GM19240 (cell line): ENCODE measurements around the gene DOK6.
"Not testable (repeated sequence)": the region's sequence is repeated elsewhere in the genome, so short reads cannot be mapped to it uniquely, and the experiment has no call there.

Experiments used
- DNase-seq: peaks from one replicate; pipeline ENCODE4 v3.0.0; 2011; ENCODE audit warnings: low spot score; ENCODE audit not compliant: insufficient read length

The DOK6 gene

DNA sequence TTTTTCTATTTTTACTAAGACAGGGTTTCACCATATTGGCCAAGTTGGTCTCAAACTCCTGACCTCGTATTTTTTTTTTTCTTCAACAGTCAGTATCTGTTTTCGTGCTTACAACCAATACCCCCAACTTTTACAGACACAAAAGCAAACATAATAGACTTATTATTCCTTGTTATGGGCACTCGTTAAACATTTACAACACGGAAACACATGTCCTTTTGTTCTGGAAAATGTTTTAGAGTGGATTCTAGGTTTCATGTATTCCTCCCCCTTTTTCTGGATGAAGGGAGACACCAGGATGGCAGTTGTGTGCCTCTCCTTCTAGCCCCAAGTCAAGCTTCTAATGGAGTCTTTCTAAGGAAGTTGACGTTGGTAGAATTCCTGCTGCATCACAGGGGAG lies 458.2 kb downstream of the DOK6 start:
- no peak for DNase-seq

DNA sequence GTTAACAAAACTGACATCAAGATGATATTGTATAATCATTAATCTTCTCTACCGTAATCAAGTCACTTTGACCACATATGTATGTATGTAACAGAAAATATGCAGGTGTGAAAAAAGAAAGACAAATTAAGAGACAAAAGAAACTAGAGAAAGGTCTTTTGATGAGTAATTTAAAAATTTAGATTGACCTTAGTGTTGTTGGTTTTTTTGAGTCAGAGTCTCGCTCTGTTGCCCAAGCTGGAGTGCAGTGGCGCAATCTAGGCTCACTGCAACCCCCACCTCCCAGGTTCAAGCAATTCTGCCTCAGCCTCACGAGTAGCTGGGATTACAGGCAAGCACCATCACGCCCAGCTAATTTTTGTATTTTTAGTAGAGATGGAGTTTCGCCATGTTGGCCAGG lies 464.1 kb downstream of the DOK6 start:
- not testable (repeated sequence) for DNase-seq

DNA sequence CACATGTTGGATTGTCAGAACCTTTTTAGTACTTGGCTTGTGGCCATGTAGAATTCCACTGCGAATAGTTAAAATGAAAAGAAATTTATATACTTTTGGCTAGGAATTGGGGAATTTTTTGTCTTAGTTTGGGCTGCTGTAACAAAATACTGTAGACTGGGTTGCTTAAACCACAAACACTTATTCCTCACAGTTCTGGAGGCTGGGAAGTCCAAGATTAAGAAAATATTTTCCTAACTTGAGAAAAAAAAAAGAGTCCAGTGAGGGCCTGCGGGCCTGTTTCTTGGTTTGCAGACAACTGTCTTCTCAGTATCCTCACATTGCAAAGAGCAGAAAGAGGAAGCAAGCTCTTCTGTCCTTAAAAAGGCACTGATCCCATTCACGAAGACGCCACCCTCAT lies 465.1 kb downstream of the DOK6 start:
- no peak for DNase-seq

DNA sequence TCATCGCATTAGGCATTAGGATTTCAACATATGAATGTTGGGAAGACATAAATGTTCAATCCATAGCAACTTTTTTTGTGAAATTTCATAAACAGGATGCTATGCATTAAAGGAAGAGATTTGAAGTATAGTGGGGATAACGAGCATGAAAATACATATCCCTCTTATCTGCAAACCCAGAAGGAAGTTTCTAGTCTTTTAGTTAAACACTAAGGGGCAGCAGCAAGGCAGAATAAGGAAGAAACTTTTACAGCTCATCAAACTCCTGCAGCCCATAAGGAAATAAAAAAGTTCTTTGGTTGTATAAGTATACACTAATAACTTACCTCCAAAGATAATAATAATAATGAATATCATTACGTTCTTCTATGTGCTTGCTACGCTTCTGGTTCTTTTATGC lies 465.5 kb downstream of the DOK6 start:
- no peak for DNase-seq

DNA sequence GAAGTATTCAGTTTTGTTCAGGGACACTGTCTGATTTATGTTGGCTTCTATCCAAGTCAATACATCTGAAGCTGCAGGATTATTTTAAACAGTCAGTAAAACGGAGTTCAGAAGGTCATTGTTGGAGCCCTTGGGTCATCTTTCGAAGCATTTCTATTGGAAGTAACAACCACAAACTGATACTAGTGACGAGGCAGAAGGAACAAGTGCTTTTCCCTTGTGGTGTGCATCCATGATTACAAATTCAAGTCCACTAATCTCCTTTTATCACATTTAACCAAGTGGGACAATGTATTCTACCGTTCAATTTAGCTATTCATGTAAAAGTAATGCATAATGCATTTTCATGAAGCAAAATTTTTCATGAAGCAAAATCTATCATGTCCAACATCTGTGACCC lies 470.0 kb downstream of the DOK6 start:
- no peak for DNase-seq

DNA sequence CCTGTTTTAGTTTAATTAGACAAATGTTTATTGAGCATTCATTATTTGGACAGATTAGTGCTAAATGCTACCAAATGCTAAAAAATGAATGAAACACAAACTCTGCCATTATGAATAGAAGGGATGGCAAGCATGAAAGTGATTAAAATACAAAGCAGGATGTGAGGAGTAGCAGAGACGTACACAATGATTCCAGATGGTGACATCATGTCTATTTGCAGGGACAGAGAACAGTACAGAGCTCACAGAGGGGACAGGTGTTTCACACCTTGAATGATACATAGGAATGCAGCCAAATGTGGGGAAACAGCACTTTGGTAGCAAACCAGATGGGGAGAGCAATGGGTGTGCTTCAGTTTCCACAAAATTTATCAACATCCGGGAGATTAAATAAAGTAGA lies 470.7 kb downstream of the DOK6 start:
- DNase-seq: no peak

DNA sequence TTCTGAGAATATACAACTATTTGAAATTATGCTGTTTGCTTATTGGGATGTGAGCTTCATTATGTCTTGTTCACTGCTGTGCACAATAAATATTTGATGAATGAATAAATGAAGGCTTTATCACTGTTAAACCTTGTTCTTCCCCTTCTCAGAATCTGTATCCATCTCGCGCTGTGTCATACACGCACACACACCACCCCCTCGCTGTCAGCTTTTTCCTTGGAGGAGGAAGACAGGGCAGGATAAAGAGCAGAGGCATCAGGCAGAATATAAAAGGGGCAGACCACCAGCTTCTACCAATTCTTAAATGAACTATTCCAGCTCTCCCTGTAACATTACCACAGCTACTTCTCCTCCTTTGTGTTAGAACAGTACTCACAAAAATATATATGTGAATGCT lies 472.0 kb downstream of the DOK6 start:
- no peak for DNase-seq

DNA sequence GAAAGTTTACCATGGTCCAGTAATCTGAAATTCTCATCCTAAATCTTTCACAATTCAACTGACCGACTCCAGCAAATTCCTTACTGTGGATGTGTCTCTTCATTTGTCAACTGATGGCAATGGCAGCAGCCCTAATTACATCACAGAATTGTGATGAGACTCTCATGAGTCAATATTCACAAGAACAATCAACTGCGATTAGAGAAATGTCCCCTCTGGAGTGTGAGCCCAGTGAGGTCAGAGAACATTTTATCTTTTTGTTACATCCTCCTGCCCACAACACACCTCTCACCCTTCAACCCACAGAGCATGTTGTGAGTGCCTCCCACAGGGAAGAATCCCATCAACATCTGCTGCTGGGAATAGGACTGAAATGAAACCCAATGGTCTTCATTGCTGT lies 473.4 kb downstream of the DOK6 start:
- no peak for DNase-seq

DNA sequence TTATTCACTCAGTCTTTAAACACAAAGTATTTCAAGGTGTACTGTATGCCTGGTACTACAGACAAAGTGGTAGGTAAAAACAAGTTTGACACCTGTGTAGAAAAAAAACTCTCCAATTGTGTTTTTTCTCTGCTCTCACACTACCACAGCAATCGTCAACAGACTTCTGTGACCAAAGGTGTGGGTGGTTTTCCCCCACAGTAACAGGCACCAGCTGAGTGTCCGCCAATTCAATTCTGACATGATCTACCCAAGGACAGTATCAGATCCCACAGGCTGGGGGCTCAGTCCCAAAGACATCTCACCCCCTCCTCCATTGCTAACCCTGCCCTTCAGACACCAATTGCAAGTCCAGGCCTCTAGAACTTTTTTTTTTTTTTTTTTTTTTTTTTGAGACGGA lies 475.8 kb downstream of the DOK6 start:
- DNase-seq: no peak

DNA sequence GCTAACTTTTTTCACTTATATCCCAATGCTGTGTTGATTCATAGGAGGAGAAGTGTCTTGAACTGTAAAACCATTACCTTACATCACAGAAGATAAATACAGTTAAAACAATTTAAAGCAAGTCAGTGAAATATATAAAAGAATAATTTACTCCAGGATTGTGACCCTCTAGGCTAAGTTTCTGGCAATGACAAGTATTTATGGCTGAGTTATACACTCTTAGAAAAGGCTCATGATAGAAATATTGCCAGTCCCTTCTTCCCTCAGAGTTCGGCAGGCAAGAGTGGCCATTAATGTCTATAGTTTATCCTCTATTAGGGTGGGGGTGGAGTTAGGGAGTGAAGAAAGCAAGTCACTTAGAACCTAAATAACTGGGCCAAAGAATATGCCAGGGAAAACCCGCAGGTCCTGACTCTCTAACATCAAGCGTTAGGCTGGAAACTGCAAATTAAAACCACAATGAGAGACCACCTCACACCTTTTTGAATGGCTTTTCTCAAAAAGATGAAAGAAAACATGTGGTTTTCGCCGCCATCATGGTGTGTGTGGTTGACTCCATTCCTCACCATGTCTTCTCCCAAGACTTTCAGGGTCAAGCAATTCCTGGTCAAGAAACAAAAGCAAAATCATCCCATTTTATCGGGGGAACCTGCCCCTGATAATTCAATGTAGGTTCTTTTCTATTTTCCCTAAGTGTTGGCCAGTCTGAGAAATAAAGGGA lies 477.7 kb downstream of the DOK6 start:
- DNase-seq: no peak

DNA sequence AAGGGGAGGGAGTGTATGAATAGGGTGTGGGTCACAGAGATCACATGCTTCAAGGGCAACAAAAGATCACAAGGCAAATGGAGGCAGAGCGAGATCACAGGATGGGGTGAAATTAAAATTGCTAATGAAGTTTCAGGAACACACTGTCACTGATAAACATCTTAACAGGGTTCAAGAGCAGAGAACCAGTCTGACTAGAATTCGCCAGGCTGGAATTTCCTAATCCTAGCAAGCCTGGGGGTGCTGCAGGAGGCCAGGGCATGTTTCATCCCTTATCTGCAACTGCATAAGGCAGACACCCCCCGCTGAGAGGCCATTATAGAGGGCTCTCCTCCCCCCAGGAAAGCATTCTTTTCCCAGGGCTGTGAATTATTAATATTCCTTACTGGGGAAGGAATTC lies 478.4 kb downstream of the DOK6 start:
- DNase-seq: not testable (repeated sequence)

DNA sequence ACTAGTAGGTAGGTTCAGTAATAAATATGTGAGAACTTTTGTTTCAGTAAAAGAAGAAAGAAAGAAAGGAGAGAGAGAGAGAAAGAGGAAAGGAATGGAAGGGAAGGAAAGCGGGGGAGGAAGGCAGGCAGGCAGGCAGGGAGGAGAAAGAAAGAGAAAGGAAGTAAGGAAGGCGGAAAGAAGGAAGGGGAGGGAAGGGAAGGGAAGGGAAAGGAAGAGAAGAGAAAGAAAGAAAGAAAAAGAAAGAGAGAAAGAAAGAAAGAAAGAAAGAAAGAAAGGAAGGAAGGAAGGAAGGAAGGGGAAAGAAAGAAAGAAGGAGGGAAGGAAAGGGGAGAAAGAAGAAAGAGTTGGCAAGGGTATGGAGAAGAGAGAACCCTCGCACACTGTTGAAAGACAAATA lies 479.4 kb downstream of the DOK6 start:
- DNase-seq: no peak

DNA sequence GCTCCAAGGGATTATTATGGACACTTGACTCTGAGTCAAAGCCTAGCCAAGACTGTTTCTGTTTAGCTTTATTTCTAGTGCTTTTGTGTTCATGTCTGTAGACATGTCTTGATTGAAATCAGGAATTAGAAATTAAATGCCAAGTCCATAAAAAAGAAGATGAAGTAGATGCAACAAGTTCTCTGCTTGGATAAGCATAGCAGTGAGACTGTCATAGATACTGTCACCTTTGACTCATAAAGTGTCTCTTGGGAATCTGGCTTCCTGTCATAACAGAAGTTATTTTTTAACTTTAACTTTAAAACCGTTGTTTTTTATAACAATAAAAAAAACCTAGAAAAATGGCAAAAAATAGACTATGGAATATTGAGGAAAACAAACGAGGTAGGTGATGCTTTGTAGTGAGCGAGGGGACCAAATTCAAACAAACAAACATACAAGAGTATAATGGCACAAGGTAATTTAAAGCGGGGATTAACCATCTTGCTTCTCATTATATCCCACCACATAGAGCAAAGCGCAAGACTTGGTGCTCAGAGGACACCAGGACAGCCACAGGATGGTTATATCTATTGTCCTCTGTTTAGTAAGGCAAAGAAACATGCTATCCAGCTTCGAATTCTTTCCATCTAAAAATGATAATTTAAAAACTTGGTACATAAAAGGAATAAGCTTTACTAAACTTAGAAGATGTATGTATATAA lies 482.4 kb downstream of the DOK6 start:
- no peak for DNase-seq

DNA sequence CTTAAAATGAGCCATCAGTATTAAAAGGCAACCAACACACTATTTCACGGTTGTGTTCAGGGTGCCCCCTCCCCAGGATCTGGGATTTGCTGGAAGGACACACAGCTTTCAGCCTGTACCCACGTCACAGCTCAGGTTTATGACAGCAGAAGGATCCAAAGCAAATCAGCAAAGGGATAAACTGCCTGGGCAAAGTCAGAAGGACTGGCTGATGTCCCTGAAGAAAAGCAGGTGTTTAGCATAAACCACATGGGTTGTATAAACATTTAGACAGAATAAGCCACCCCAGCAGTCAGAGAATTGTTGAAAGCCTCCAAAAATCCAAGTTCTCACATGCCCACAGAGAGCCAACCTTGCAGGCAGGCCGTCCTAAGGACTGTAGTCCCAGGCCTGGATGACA lies 483.1 kb downstream of the DOK6 start:
- DNase-seq: no peak

DNA sequence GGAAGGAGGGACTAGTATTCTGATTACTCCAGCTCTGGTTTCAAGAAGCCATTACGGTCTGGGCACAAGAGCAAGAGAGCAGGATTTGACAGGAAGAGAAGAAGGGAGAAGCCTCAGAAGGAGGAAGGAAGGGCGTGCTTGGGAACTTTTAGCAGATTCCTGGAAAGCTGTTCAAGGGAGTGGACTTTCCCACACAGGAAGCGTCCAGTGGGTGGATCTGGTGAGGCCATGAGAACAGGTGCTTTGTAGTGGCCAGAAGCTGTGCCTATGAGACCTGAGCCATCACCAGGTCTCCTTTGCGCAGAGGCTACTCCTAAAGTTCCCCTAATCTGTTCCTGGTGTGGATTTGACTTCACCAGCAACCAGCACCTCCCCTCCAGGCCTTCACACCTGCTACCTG lies 484.7 kb downstream of the DOK6 start:
- DNase-seq: no peak

DNA sequence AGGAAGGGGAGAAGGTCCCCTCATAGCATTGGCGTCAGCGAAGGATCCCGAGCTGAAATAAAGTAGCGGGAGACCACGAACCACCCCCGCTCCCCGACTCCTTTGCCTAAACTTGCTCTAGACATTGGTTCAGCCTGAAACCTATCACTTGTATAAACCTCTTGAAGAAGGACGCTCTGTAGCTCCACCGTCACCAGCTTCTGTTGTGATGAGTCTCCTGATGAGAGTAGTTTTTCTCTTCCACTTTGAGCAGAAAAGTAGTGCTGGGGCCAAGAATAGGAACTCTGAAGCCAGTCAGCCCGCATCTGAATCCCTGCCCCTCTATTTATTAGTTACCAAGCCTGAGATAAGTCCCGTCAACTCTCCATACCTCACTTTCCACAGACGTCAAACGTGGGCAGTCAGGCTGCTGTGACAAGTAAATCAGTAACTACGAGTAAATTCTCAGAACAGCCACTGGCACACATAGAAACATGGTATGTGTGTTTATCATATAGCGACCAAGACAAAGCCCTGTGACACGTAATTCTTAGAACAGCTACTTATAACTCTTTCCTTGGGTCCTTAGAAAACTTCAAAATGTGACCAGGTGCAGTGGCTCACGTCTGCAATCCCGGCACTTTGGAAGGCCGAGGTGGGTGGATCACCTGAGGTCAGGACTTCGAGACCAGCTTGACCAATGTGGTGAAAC lies 485.3 kb downstream of the DOK6 start:
- no peak for DNase-seq

DNA sequence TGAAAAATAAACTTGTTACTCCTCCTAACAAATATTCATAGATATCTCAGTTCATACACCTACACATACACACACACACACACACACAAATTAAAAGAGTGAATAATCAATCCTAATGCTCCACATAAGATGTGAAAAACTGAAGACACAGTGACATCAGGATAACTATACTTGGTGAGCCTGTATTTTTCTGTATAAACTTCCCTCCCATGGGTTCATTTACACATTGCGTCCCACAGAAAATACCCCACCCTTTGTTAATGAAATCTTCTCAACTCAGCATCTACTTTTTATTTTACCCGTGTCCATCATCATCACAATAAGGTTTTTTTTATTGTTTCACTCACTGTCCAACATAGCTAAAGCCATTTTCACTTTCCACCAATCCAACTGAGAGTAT lies 486.6 kb downstream of the DOK6 start:
- no peak for DNase-seq

DNA sequence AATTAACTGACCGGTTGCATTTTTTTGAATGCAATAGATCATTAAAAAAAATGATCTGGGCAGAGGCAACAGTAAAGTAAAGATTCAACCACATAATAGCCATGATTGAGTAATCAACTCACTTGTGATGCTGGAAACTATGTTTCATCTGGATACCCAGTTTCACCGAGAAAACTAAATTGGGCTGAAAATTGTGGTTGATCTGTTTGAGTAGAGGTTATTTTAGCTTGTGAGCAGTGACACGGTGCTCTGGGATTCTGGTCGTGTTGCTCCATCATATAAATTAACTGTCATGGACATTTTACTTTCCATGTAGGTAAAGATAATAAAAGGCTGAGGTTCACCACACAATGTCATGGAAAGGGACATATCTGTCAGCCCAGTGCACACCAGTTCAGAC lies 488.3 kb downstream of the DOK6 start:
- no peak for DNase-seq

DNA sequence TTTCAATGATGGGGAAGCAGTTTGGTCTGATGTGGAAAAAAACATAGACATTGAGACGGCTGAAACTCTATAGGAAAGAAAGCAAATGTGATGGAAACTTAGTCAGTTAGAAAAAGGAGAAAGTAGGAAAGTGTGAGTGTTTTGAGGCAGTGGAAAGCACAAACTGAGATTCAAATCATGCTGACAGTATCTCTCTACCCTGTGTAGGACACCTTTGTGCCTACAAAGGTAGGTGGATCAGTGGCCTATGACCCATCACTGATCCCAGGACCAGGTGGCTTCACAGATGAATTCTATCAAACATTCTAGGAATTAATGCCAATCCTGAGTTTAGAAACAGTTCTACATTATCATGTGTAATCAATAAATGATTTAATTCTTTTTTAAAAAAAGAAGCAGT lies 489.9 kb downstream of the DOK6 start:
- no peak for DNase-seq

DNA sequence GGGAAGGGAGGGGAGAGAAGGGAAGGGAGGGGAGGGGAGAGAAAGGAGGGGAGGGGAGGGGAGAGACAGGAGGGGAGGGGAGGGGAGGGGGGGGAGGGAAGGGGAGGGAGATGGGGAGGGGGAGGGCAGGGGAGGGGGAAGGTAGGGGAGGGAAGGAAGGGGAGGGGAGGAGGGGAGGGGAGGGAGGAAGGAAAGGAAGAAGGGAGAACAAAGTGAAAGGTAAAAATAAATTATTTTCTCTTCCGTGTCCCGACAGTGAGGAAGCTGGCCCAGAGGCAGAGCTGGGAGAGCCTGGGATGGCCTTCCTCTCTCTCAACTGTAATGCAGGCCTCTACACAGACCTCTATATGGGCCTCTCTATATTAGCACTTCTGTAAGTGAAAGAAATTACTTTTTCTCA lies 493.8 kb downstream of the DOK6 start:
- DNase-seq: no peak

DNA sequence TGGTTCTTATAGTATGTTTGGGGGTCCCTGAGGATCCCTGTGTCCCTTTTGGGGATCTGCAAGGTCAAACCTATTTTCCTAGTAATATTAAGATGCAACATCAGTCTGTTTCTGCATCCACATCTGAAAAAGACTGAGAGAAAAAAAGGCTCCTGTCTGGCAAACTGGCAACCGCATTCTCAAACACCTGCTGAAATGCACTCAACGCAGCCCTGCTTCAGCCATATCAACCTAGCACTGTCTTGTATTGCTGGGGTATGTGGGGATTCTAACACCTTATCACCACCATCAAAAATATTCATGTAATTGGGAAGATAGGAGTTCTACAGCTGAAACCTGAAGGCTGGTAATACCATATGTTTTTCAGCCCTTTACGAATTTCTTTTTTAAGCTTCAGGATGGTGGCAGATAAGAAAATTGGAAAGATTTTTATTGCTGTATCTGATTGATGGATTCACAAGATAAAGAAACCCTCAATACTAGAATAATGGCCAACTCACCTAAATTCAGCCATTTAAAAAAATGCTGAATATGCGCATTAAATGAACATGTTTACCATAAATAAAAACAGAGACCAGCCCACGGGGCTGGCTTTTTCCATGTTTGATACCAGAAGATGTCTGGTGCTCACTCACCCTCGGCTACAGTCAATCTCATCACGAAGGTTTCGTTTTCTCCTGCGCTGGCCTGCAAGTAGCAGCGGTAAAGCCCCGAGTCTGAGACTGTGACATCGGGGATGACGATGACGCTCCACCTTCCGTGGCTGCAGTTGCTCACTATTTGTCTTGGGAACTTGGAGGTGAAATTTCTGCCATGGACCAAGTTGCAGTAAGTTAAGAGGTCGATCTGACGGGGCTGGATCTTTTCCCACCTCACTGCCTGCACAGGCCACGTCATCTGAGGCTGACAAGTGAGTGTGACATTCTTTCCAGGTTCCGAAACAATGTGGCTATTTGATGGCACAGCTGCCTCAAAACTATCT lies 494.7 kb downstream of the DOK6 start:
- DNase-seq: no peak
